ENCODE results near the gene BTBD10.

The BTBD10 gene

GRCh38 chr11:13433437-13433836, 29.6 kb downstream of the BTBD10 start:
- DNase-seq (ENCODE audit: low read depth in 2 of 2): no peak
- H3K4me3 ChIP-seq (replicated peaks in 1 of 2; ENCODE audit: low read depth in 2 of 2, low read length in 2 of 2): no peak overlapping the region
- TF ChIP-seq CTCF (IDR thresholded peaks at IDR 0.05; ENCODE audit: low read depth, low read length): no peak

- no peak for DNase-seq (ENCODE audit: low read depth in 2 of 2)
- no peak overlapping the region for H3K4me3 ChIP-seq (replicated peaks in 1 of 2; ENCODE audit: low read depth in 2 of 2, low read length in 2 of 2)
- no peak for TF ChIP-seq CTCF (IDR thresholded peaks at IDR 0.05; ENCODE audit: low read depth, low read length)
Observed at GRCh38 chr11:13429836-13430235, 33.2 kb downstream of the BTBD10 start.

GRCh38 chr11:13429288-13429687, 33.7 kb downstream of the BTBD10 start:
- H3K4me3 ChIP-seq (replicated peaks in 1 of 2; ENCODE audit: low read depth in 2 of 2, low read length in 2 of 2): no peak overlapping the region
- TF ChIP-seq CTCF (IDR thresholded peaks at IDR 0.05; ENCODE audit: low read depth, low read length): no peak
- DNase-seq (ENCODE audit: low read depth in 2 of 2): no peak

GRCh38 chr11:13427440-13427839, 35.6 kb downstream of the BTBD10 start:
- DNase-seq (ENCODE audit: low read depth in 2 of 2): no peak
- no peak for TF ChIP-seq CTCF (IDR thresholded peaks at IDR 0.05; ENCODE audit: low read depth, low read length)
- H3K4me3 ChIP-seq (replicated peaks in 1 of 2; ENCODE audit: low read depth in 2 of 2, low read length in 2 of 2): no peak overlapping the region

GRCh38 chr11:13423372-13423771, 39.6 kb downstream of the BTBD10 start:
- DNase-seq (ENCODE audit: low read depth in 2 of 2): no peak
- no peak for TF ChIP-seq CTCF (IDR thresholded peaks at IDR 0.05; ENCODE audit: low read depth, low read length)
- no peak overlapping the region for H3K4me3 ChIP-seq (replicated peaks in 1 of 2; ENCODE audit: low read depth in 2 of 2, low read length in 2 of 2)

GRCh38 chr11:13421561-13421960, 41.5 kb downstream of the BTBD10 start:
- TF ChIP-seq CTCF (IDR thresholded peaks at IDR 0.05; ENCODE audit: low read depth, low read length): no peak
- H3K4me3 ChIP-seq (replicated peaks in 1 of 2; ENCODE audit: low read depth in 2 of 2, low read length in 2 of 2): no peak overlapping the region
- no peak for DNase-seq (ENCODE audit: low read depth in 2 of 2)

- H3K4me3 ChIP-seq (replicated peaks in 1 of 2; ENCODE audit: low read depth in 2 of 2, low read length in 2 of 2): no peak overlapping the region
- DNase-seq (ENCODE audit: low read depth in 2 of 2): no peak
- no peak for TF ChIP-seq CTCF (IDR thresholded peaks at IDR 0.05; ENCODE audit: low read depth, low read length)
Observed at GRCh38 chr11:13415201-13415600, 47.8 kb downstream of the BTBD10 start.
